GM19023 (cell line): Measurements from ENCODE around the gene FGGY.
"Not testable (repeated sequence)": the region's sequence is repeated elsewhere in the genome, so short reads cannot be mapped to it uniquely, and the experiment has no call there.

Experiments
- ATAC-seq: cut with Tn5 transposase; IDR thresholded peaks from one replicate; pipeline ENCODE4 v1.9.1; 2021; ENCODE audit warnings: mild to moderate bottlenecking, moderate library complexity; ENCODE audit not compliant: unreplicated experiment

The FGGY gene

DNA sequence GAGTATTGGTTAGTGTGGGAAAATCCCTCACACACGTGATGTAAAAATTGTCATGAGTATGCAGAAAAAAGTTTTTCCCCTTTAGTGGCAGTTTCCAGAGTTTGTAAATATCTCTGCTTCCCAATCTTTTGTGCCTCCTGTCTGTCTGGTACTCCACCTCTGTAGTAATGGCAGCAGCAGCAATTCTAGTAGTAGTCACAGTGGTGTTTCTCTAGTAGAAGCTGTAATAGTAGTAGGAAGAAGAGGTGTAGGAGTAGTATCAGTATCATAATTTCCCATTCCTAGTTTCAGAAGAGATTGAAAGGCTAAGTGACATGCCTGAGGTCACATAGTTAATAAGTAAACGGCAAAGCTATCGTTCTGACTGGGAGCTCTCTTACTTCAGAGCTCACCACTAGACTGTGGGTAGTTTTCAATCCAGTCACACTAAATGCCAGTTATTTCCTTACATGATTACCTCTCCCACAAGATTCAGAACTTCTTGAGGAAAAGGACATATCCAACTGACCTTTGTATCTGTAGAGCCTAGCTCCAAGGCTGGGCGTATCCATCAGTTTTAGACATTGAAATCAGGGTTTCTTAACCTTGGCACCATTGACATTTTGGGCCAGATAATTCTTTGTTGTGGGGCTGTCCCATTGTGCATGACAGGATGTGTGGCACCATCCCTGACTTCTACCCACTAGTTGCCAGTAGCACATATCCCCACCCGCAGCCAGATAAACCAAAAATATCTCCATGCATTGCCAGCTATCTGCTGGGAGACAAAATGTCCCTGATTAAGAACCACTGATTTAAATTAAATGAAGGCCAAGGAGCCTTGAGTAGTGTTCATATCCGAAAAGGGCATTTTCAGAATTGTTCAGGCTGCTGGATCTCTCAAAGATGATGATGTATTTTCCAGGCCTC lies 135.9 kb downstream of the FGGY start:
- peak; percentile 93 for ATAC-seq

DNA sequence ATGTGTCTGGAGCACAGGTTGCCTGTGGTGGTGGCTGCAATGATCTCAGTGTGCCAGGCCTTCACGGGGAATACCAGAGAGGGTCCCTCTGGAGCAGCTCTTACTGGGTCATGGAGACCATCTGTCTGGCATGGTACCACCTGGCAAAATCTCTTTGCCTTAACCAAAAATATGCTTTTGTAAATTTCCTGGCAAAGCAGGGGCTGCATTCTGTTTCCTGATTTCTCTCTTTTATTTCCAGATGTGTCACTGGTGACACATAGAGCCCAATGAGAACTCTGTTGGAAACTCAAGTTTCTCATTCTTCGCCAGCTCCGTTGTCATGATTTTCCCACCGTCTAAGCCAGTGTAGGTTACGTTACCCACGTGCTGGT lies 136.5 kb downstream of the FGGY start:
- no peak for ATAC-seq

DNA sequence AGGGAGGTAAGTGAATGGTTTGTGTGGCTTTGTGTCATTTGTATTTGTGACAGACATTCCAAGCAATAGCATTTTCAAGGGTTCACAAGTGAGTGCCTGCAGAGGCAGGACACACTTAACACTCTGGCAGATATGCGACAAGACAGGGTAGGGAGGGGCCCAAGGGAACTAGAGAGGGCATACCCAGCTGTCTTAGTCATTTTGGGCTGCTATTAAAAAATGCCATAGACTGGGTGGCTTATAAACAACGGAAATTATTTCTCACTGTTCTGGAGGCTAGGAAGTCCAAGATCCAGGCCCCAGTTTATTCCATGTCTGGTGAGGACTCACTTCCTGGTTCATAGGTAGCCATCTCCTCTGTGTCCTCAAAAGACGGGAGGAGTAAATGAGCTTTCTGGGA lies 137.4 kb downstream of the FGGY start:
- no peak for ATAC-seq

DNA sequence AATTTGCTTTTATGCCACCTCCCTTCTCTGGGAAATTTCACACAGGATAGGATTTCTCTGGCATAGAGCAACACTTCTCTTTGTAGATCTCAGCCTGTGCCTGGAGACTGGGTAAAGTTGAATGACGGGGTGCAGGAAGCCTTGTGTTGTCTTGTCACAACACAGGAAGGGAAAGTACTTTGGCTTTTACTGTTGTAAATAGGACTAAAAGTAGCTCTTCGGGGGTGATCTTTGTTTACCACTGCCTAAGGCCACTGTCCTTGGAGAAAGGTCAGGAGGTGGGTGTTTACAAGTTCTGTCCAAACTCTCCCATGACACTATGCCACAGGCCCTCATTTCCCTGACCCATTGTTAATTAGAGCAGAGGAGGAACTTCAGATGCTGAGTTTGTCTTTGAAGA lies 139.7 kb downstream of the FGGY start:
- no peak for ATAC-seq

DNA sequence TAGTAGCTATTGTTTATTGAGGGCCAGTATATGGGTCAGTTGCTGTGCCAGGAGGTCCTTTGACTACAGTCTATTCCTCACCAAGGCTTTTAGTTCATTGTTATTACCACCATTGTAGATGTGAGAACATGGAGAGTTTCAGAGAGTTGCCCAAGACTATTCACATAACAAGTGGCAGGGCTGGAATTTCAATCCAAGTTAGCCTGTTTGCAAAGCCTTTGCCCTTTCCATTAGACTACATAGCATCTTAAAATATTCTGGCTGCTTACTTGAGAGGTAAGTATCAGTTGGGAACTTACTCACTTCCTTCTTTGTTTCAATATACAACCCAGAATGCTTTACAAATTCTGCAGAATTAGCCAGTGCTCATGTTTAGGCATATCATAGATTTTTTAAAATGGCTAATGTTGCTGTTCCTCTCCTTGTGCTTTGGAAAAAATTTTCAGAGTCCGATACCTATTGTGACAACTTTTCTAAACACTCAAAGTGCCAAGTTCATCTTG lies 141.2 kb downstream of the FGGY start:
- no peak for ATAC-seq

DNA sequence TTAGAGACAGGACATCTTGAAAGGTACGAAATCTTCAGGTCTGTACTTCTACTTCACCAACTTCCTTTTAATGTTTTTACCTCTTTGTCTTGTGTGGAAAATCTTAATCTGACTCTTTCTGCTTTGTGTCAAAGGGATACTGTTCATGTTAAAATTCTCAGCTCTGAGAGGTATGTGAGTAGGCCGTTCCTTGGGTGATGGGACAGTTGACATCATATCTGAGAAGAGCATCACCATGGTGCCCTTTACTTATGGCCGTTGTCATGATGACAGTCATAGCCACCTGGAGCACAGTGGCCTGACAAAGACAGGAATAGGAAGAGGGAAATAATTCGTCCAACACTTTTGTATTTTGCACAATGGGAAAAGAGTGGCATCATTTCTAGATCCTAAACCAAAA lies 145.6 kb downstream of the FGGY start:
- no peak for ATAC-seq

DNA sequence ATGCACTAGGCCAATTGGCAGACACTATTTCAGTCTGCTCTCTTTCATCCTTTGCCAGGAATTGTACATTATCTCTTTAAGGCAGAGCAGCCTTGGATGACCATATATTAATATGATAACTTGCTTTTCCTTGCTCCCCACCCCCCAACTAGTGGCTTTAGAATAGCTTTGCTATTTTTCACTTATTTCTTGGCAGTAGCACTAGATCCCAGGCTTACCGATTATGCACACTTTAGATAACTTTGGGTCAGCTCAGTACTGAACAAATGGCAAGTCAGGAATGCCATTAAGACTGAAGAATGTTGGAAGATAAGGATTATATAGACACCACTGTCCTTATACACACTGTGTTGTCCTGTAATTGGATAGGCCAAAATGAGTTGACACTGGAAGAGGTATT lies 146.4 kb downstream of the FGGY start:
- no peak for ATAC-seq

DNA sequence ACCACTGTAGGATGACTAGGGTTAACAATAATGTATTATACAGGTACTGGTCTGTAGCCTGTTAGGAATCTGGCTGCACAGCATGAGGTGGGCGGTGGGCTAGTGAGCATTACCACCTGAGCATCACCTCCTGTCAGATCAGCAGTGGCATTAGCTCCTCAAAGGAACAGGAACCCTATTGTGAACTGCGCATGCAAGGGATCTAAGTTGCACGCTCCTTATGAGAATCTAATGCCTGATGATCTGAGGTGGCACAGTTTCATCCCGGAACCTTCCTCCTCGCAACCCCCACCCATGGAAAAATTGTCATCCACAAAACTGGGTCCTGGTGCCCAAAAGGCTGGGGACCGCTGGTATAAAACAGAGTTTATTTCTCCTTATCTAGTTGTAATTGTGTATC lies 147.6 kb downstream of the FGGY start:
- no peak for ATAC-seq

DNA sequence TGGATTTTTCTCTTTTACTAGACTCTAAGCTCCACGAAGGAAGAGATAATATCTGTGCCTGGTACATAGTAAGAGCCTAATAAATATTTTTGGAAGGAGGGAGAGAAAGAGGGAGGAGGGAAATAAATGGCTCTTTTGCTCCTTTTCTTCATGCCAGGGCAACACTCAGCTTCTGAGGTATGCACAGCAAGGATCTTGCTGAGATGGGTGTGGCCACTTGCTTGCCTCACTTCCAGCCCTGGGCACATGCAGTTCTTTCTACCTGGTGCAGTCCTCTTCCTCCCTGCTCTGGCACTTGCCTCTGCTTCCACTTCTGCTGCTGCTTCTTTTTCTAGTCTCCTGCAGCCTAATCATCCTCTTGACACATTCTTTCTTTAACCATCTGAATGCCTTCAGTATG lies 148.1 kb downstream of the FGGY start:
- no peak for ATAC-seq

DNA sequence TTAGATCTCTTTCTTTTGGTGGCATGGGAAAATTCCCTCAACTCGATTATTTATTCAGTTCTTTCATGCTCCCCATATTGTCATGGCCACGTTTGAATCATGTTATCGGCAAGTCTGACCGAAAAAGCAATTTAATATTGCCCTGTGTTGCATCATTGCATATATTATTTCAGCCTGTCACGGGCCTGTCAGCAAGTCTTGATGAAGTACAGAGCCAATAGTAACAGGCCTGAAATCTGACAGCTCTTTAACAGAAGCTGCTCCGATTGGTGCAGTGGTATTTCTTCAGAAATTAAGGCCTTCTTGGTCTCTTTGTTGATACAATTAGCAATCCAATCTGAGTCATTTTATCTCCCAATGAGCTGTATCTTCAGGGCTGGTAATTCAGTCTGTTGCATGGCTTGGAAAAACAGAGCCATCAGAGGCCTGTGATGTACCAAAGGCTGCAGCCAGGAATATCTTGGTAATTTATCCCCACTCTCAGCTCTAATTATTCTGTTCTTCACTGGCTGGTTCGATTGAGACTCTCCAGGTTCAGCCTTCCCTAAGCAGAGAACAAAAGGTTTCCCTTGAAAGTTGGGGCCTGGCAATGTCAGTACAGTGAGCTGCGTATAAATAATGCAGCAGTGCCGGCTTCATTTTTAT lies 149.5 kb downstream of the FGGY start:
- ATAC-seq, result no peak

DNA sequence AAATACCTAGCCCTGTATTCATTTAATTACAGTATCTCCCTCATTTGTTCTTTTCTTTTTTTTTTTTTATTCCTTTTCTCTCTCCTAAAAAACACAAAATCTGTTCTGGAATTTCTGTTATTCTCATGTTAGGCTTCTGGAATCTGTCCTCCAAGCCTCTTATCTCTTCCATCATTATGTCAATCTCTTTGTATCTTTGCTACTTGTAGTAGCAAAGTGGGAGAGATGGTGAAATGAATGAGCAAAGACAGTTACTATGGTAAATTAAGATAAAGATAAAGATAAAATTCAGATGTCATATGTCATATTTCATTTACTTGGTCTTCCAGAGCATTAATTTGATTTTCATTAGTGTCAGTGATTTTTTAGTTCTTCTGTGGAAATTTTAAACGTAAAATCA lies 155.1 kb downstream of the FGGY start:
- no peak for ATAC-seq

DNA sequence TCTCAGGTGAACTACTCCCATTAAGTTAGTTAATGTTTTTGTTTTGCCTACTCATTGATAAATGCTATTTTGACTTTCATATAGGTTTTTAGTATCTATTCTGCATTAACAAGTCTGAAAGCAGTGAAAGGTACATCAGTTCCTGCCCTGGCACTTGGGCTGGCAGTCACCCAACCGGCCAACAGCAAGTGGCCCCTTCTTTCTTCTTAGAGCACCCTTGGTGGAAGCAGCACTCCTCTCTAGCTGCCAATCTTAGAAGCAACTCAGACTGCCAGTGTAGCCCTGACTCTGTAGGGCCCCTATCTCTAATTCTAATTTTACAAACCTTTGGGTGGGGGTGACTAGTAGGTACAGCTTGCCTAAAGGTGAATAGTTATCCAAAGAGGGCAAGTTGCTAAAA lies 155.7 kb downstream of the FGGY start:
- no peak for ATAC-seq

DNA sequence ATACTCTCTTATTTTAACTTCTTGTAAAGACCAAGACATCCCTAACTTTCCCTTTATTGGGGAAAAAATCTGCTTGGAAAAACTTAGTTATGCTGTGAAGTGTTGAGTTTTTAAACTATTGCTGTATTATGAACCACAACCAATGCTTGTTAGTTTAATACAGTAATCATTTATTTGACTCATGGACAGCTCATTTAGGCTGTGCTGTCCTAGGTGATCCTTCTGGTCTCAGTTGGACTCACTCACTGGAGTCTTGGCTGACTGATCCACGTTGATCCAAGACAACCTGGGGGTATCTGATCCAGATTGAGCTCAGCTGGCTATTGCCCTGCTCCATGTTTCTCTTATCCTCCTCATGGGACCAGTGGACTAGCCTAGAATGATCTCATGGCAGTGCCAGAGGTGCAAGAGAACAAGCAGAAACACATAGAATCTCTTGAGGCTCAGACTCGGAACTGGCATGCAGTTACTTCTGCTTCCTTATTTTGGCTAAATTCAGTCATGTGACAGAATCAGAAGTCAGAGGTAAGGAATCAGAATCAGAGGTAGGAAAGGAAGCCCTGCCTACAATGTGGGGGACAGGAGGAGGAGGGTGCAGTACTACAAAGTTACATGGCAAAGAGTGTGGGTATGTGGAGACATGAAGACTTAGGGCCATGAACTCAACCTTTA lies 156.5 kb downstream of the FGGY start:
- ATAC-seq, result no peak

DNA sequence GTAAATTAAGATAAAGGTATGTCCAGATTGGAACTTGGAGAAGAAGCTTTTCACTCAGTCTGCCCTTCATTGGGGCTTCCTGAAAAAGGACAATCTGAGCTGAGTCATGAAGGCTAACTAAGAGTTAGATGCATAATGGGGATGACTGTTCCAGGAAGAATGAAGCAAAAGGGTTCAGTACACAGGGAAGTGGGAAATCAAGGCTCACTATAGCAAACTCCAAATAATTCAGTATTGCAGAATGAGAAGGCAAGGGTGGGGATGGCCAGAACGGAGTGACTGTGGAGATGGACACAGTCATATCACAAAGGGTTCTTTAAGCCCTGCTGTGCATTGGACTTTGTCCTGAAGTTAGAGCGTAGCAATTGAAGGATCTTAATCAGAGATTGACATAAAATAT lies 158.3 kb downstream of the FGGY start:
- ATAC-seq, result no peak

DNA sequence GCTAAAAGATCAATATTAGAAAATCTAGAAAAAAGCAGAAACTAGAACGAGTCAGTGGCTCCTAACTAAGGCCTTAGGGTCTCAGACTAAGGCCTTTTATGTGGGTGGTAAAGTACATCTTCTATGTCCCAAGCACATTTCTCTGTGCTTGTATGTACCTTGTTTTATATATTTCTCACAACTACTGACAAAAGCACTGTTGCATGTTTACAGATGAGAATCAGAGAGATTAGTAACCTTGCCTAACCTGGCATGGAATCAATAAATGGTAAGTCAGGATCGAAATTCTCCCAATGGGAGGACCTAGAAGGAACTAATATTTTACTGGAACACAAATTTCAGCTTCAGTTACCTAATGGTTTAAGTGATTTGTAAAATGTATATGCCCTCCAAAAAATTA lies 160.9 kb downstream of the FGGY start:
- no peak for ATAC-seq

DNA sequence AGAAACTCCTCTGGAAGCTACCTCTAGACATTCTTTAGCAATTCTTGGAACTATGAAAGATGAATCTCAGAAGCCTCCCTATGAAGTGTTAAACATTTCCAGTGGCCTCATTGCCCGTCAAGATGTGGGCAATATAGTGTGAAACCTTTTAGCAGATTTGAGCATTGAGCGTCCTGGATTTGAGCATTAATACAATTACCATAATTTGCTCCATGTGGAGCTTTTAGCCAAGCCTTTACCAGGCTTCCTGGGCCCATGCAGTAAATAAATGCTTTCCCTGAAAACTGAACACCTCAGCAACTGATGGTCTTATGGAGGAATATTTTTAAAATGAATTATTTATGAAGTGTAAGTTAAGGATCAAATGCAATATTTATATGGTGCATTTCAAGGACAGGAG lies 162.0 kb downstream of the FGGY start:
- ATAC-seq, result no peak

DNA sequence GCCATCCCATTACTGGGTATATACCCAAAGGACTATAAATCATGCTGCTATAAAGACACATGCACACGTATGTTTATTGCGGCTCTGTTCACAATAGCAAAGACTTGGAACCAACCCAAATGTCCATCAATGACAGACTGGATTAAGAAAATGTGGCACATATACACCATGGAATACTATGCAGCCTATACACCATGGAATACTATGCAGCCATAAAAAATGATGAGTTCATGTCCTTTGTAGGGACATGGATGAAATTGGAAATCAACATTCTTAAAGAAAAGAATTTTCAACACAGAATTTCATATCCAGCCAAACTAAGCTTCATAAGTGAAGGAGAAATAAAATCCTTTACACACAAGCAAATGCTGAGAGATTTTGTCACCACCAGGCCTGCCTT lies 166.0 kb downstream of the FGGY start:
- ATAC-seq, result not testable (repeated sequence)

DNA sequence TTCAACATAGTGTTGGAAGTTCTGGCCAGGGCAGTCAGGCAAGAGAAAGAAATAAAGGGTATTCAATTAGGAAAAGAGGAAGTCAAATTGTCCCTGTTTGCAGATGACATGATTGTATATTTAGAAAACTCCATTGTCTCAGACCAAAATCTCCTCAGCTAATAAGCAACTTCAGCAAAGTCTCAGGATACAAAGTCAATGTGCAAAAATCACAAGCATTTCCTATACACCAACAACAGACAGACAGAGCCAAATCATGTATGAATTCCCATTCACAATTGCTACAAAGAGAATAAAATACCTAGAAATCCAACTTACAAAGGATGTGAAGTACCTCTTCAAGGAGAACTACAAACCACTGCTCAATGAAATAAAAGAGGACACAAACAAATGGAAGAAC lies 168.6 kb downstream of the FGGY start:
- ATAC-seq, result not testable (repeated sequence)

DNA sequence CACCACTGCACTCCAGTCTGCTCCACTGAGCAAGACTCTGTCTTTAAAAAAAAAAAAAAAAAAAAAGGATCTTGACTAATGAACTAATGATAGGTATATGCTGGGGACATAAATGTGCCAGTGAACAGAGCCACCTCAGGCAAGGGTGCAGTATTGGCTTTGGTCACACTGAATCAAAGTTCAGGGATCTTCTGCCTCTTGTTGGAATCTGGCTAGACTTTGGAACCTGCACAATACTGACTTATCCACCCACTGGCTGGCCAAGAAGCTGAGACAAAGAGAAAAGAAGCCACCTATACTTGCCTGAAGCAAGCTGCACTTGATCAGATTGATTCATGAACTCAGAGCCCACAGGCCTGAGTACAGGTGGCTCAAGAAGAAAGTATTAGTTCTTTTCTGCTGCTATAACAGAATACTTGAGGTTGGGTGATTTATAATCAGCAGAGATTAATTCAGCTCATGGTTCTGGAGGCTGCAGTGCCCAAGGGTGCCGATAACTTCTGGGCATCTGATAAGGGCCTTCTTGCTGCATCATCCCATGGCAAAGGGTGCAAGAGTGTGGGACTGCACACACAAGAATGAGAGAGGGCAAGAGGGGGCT lies 172.0 kb downstream of the FGGY start:
- ATAC-seq, result no peak

DNA sequence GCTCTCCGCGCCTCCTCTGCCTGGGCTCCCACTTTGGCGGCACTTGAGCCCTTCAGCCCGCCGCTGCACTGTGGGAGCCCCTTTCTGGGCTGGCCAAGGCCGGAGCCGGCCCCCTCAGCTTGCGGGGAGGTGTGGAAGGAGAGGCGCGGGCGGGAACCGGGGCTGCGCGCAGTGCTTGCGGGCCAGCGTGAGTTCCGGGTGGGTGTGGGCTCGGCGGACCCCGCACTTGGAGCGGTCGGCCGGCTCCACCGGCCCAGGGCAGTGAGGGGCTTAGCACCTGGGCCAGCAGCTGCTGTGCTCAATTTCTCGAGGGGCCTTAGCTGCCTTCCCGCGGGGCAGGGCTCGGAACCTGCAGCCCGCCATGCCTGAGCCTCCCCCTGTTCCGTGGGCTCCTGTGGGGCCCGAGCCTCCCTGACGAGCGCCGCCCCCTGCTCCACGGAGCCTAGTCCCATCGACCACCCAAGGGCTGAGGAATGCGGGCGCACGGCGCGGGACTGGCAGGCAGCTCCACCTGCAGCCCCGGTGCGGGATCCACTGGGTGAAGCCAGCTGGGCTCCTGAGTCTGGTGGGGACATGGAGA lies 175.2 kb downstream of the FGGY start:
- not testable (repeated sequence) for ATAC-seq

DNA sequence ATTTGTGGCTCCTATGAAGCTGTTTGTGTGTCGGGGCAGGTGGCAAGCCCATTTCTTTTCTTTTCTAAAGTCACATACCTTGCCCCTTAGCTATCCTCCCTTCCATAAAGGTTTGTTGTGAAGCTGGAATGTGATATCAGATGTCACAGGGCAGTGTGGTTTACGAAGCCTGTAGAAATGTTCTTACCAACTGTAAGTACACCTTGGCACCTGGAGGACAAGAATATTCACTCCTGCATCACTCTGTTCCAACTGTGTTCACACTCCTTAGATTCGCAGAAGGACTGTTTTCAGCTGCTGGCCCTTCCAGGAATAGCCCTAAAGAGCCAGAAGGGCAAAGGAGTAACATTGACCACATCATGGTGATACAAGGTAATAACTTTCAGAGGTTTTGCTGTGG lies 176.9 kb downstream of the FGGY start:
- no peak for ATAC-seq
